Adrenal gland (tissue), 12 donors: ENCODE measurements around the gene FAM217B. TPM values are rescaled to one million over a fixed set of nuclear protein-coding genes. Genes with fewer than 3 reads are reported as not detected.

Experiments used
- DNase-seq, 7 donors: peaks; one replicate each; pipeline ENCODE4 v3.0.0-alpha.2; 2019 to 2020
- H3K27ac ChIP-seq, 5 donors: fragments of 200-600 bp; sonication (generic) in 4 of 5; 1 replicate in 3 of 5; 2 replicates in 2 of 5; pipeline versions ENCODE4 v1.5.1 to v1.8.0; 2016 to 2020; ENCODE audit warnings: mild to moderate bottlenecking in 1 of 5
- H3K27me3 ChIP-seq: fragments of 200-600 bp; 2 replicates; pipeline ENCODE4 v1.8.0; 2021
- H3K36me3 ChIP-seq, 2 donors: fragments of 200-600 bp; replicated peaks in 1 of 2; 1 replicate in 1 of 2; 2 replicates in 1 of 2; pipeline versions ENCODE4 v1.5.1 to v1.8.0; 2018 to 2022
- H3K4me1 ChIP-seq, 2 donors: fragments of 200-600 bp; replicated peaks in 1 of 2; 1 replicate in 1 of 2; 2 replicates in 1 of 2; pipeline versions ENCODE4 v1.5.1 to v1.8.0; 2018 to 2021
- H3K4me3 ChIP-seq, 4 donors: fragments of 200-600 bp; sonication (generic) in 3 of 4; one replicate each; pipeline ENCODE4 v1.5.1; 2016 to 2018
- H3K9me3 ChIP-seq, 3 donors: fragments of 200-600 bp; sonication (generic) in 1 of 3; replicated peaks in 1 of 3; 1 replicate in 2 of 3; 2 replicates in 1 of 3; pipeline versions ENCODE4 v1.5.1 to v1.8.0; 2016 to 2021
- CTCF ChIP-seq, 6 experiments: fragments of 450-650 bp in 4 of 6; fragments of 200-600 bp in 2 of 6; sonication (generic) in 1 of 6; IDR thresholded peaks; 1 replicate in 5 of 6; 2 replicates in 1 of 6; pipeline versions ENCODE4 v1.5.1 to v1.8.0; 2016 to 2021; ENCODE audit warnings: antibody characterized with exemption in 6 of 6, mild to moderate bottlenecking in 2 of 6, moderate library complexity in 1 of 6
- POLR2A ChIP-seq, 2 donors: fragments of 450-650 bp; IDR thresholded peaks; one replicate each; pipeline ENCODE4 v1.6.1; 2017; ENCODE audit warnings: antibody characterized with exemption in 2 of 2, mild to moderate bottlenecking in 2 of 2, moderate library complexity in 1 of 2
- WGBS, 4 donors: extraction: QIAGEN DNeasy Blood & Tissue Kit in 2 of 4; methylation state at CpG; one replicate each; pipeline versions ENCODE4 v1.1.5 to v1.1.7; 2013 to 2017; 5-methylcytosine and 5-hydroxymethylcytosine counted together
- intact Hi-C, 2 donors: fragments of 100-400 bp; cut with DNase I; formaldehyde crosslinking; loops; one replicate each; pipeline versions ENCODE4 v1.14.1 to v1.15.0; 2022 to 2023
- polyA plus RNA-seq, 3 donors: library from polyadenylated mRNA; stranded (reverse); fragments of 200-250 nt in 2 of 3; fragments of 350-450 nt in 1 of 3; fragmentation: Illumina TruSeq in 1 of 3; extraction: RNeasy Lipid Tissue Mini Kit (QIAGEN cat#74804) in 1 of 3; gene quantifications; one replicate each; pipeline ENCODE4 v1.2.3, GENCODE V29; 2013 to 2014
- total RNA-seq, 9 donors: library from RNA; depleted of rRNA in 4 of 9; stranded (reverse); fragments of >200 nt in 4 of 9; fragments of 120-200 nt in 1 of 9; fragmentation: NEBNext Ultra II Directional in 1 of 9; extraction: Animal tissue kit (Norgen Biotek cat#: 25700) in 1 of 9; gene quantifications; one replicate each; pipeline versions ENCODE4 v1.1.0 to v1.2.4, GENCODE V29; 2013 to 2023
- donor health status: healthy with polysubstance abuse.
- donor health status: Bipolar disorder and iron deficiency.
- donor health status: DM: yes; HTN: yes; CAD: no.
- donor health status: DM: no; HTN: no; CAD: no.
- donor health status: DM: no; HTN: no; CAD: no.
- donor health status: DM: yes; HTN: yes; CAD: no.

FAM217B gene
- total and polyA plus RNA-seq, 12 donors = 1.6 to 12.9 (median 8.2) TPM

- no peaks in the 10 kb centered on the region for H3K4me1 ChIP-seq
- intact Hi-C loops = no loop called here
- DNase-seq = no peak
- H3K27ac ChIP-seq = no peak overlapping the region
- H3K27me3 ChIP-seq = no peaks in the 10 kb centered on the region
- TF ChIP-seq POLR2A (IDR thresholded peaks at IDR 0.05) = no peak
- TF ChIP-seq CTCF (IDR thresholded peaks at IDR 0.05) = no peak
- H3K36me3 ChIP-seq = no peaks in the 10 kb centered on the region
- no peak overlapping the region for H3K4me3 ChIP-seq
- H3K9me3 ChIP-seq = no peaks in the 10 kb centered on the region
These were observed 14.3 kb upstream of the FAM217B start for GRCh38 chr20:59925899-59926298.

GRCh38 chr20:59931511-59932312 lies 8.5 kb upstream of the FAM217B start:
- 88 to 94% (median 90%) methylated on average over 9 of the region's 9 CpGs for WGBS, 4 donors
- peaks cover 0 to 12% of the 10 kb centered on the region in 2 donors for H3K4me1 ChIP-seq
- H3K27me3 ChIP-seq = no peaks in the 10 kb centered on the region
- DNase-seq = no peak
- H3K27ac ChIP-seq = no peak overlapping the region
- H3K4me3 ChIP-seq = no peak overlapping the region
- intact Hi-C loops = no loop called here
- TF ChIP-seq POLR2A (IDR thresholded peaks at IDR 0.05) (no peak), CTCF (IDR thresholded peaks at IDR 0.05) (no peak)
- no peaks in the 10 kb centered on the region for H3K9me3 ChIP-seq
- no peaks in the 10 kb centered on the region for H3K36me3 ChIP-seq

- Histone ChIP-seq H3K4me1 (peaks cover 0 to 22% of the 10 kb centered on the region in 2 donors), H3K36me3 (no peaks in the 10 kb centered on the region), H3K9me3 (no peaks in the 10 kb centered on the region), H3K27ac (no peak overlapping the region), H3K4me3 (no peak overlapping the region), H3K27me3 (no peaks in the 10 kb centered on the region)
- no peak for TF ChIP-seq CTCF (IDR thresholded peaks at IDR 0.05)
- TF ChIP-seq POLR2A (IDR thresholded peaks at IDR 0.05) = no peak
- DNase-seq = peak in 2 of 7 donors; percentile 11 to 23
- 80 to 93% (median 88%) methylated on average over 42 to 72 of the region's 72 CpGs for WGBS, 4 donors
- intact Hi-C loops = no loop called here
These were observed 7.4 kb upstream of the FAM217B start for GRCh38 chr20:59932616-59933295.

DNA sequence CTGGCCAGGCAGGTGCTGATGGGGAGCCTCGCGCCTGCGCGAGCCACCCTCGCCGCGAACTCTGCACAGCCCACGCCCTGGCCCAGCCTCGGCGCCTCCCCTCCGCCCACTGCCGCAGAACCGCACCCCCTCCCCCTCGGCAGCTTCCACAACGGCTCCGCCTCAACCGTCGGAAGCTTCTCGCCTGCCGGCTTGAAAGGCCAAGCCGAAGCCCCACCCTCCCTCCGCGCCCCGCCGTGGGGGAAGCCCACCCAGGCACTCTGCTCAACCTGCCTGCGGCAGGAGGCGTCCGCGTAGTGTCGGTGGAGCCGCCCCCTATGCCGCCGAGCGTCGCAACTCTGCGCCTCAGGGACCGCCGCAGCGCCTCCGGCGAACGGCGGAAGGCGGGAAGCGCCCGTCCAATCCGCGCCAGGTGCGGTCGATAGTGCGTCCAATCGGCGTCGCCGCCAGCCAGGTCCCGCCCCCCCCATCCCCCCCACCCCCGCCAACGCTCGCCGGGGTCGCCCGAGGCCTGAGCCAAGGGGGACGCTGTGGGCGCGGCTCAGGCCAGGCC lies 6.8 kb upstream of the FAM217B start, which contains the start of gene SYCP2:
Gene SYCP2, minus strand, starts transcription at position 342 of the 553 bp plus-strand sequence. CDS start 11,224 bp downstream, outside the sequence.
- DNase-seq = peak in 6 of 7 donors; percentile 26 to 59 (median 45)
- Histone ChIP-seq H3K36me3 (no peaks in the 10 kb centered on the region), H3K4me3 (peak within 1 kb of the TSS in 3 of 4 donors; percentile 15 to 67 (median 35)), H3K27ac (peak within 1 kb of the TSS in 3 of 5 donors; percentile 46 to 68 (median 57)), H3K9me3 (no peaks in the 10 kb centered on the region), H3K27me3 (no peaks in the 10 kb centered on the region), H3K4me1 (peaks cover 3 to 28% of the 10 kb centered on the region in 2 donors)
- WGBS, 4 donors = 23 to 70% (median 33%) methylated on average over 2 to 65 of the region's 65 CpGs
- TF ChIP-seq POLR2A (IDR thresholded peaks at IDR 0.05) (no peak), CTCF (IDR thresholded peaks at IDR 0.05) (no peak)
- intact Hi-C loops = no loop called here
